ENCODE results near the gene HEXA. TPM values are rescaled to one million over a fixed set of nuclear protein-coding genes. Genes with fewer than 3 reads are reported as not detected.
A peak's percentile ranks its signal among the peaks of the same experiment; 100 is the strongest.

HEXA gene
- total and polyA plus RNA-seq, 2 of the 8 experiments (the other 6 are each of a cell fraction or from before 2014, with no cell fraction given): 52.5 to 73.7 TPM

GRCh38 chr15:72319360-72319984, 56.3 kb downstream of the HEXA start:
- Histone ChIP-seq H2BK20ac (ENCODE audit: low read length) (no peak overlapping the region), H3K4me2 (ENCODE audit: insufficient read depth in 1 of 2, low read depth in 2 of 2, low read length in 2 of 2) (peak overlapping the region; percentile 62 to 70; a peak in 3 of 4 replicates), H3K27me3 (replicated peaks in 1 of 4; ENCODE audit: control insufficient read depth in 3 of 4, extremely low read depth in 1 of 4, insufficient read depth in 3 of 4, low read length in 3 of 4) (peaks cover 5 to 26% (median 21%) of the 10 kb centered on the region in 4 experiments), H3K18ac (ENCODE audit: extremely low read depth, low read length) (no peak overlapping the region), H3K23ac (ENCODE audit: insufficient read length) (no peak overlapping the region), H3K4me3 (ENCODE audit: extremely low read depth in 1 of 4, insufficient read depth in 2 of 4, low read depth in 3 of 4, low read length in 4 of 4) (peak overlapping the region in 2 of 4 experiments; percentile 5 to 39; a peak in 3 of 8 replicates), H2AFZ (ENCODE audit: low read length) (no peak overlapping the region), H3K14ac (ENCODE audit: insufficient read length) (no peak overlapping the region), H2BK12ac (ENCODE audit: low read depth, low read length) (no peak overlapping the region), H3K36me3 (ENCODE audit: control insufficient read depth in 2 of 4, insufficient read depth in 4 of 4, low read length in 3 of 4) (no peaks in the 10 kb centered on the region), H4K5ac (ENCODE audit: insufficient read length, low read depth, low read length) (no peak overlapping the region), H3K9me3 (ENCODE audit: insufficient read depth in 2 of 2, low read depth in 1 of 2, low read length in 1 of 2) (no peaks in the 10 kb centered on the region), H3K4me1 (replicated peaks in 1 of 4; ENCODE audit: control insufficient read depth in 3 of 4, insufficient read depth in 4 of 4, low read length in 3 of 4) (peaks cover 0 to 4% (median 0%) of the 10 kb centered on the region in 4 experiments; a peak in 1 of 7 replicates), H3K79me1 (ENCODE audit: low read depth, low read length) (no peaks in the 10 kb centered on the region), H2BK5ac (ENCODE audit: low read depth, low read length) (no peak overlapping the region), H4K20me1 (replicated peaks in 1 of 2; ENCODE audit: control insufficient read depth in 1 of 2, insufficient read depth in 2 of 2, low read length in 2 of 2) (peaks cover 2 to 6% of the 10 kb centered on the region in 2 experiments), H3K23me2 (ENCODE audit: low read depth, low read length) (peaks cover 4% of the 10 kb centered on the region), H2BK120ac (replicated peaks; ENCODE audit: low read depth, low read length) (no peak overlapping the region), H2BK15ac (ENCODE audit: low read length) (no peak overlapping the region), H3K27ac (ENCODE audit: low read depth, low read length) (no peak overlapping the region), H2AK5ac (ENCODE audit: low read depth, low read length) (no peak overlapping the region), H3K9ac (replicated peaks in 1 of 4; ENCODE audit: extremely low read depth in 1 of 4, low read depth in 3 of 4, low read length in 3 of 4) (no peak overlapping the region), H4K91ac (replicated peaks; ENCODE audit: insufficient read length, low read length) (no peak overlapping the region), H3K79me2 (ENCODE audit: control insufficient read depth in 1 of 2, insufficient read depth in 2 of 2, low read length in 2 of 2) (no peaks in the 10 kb centered on the region), H3K4ac (replicated peaks; ENCODE audit: insufficient read length, low read depth, low read length) (no peak overlapping the region), H4K8ac (ENCODE audit: extremely low read depth, insufficient read depth, low read length) (no peak overlapping the region), H3K56ac (replicated peaks; ENCODE audit: insufficient read length, low read depth, low read length) (no peak overlapping the region)
- DNase-seq (ENCODE audit: low read depth in 1 of 2, low spot score in 2 of 2) (peak; percentile 53 to 90), FAIRE-seq (no peak)
- WGBS, 2 experiments (ENCODE audit: extremely low coverage in 1 of 2, insufficient coverage in 1 of 2, insufficient read length in 1 of 2, insufficient replicate concordance in 2 of 2, low coverage in 1 of 2, low lambda C conversion rate in 2 of 2, missing lambda C conversion rate in 1 of 2): 12% methylated on average over 32 of the region's 48 CpGs; no CpG with 5 or more reads in 1 of the 2 experiments
- ChIA-PET CTCF (ENCODE audit: partially characterized antibody) (interaction anchor here (1.7 kb wide), 1 partner anchor 354 kb away, joined by 4 read pairs; no protein-coding TSS in a partner anchor), POLR2A (ENCODE audit: partially characterized antibody) (interaction anchor here (1.2 to 2.4 kb wide), 4 partner anchors 11 to 156 kb away, joined by 4 to 6 read pairs (median 6); partner anchors contain the start of gene PKM)
- TF ChIP-seq CREB1 (IDR thresholded peaks at IDR 0.05) (peak; percentile 55; the same call in 1 of the 2 replicates), SIN3A (conservative IDR thresholded peaks at IDR 0.05 in 1 of 2, IDR thresholded peaks at IDR 0.05 in 1 of 2; ENCODE audit: low read depth in 1 of 2, low read length in 2 of 2) (peak; percentile 83 to 89; a peak in 2 of 4 replicates), TBP (IDR thresholded peaks at IDR 0.05; ENCODE audit: low read depth, low read length) (no peak), CHD1 (IDR thresholded peaks at IDR 0.05; ENCODE audit: low read depth, low read length) (no peak), KDM1A (IDR thresholded peaks at IDR 0.05; ENCODE audit: borderline replicate concordance, low read length) (no peak), CEBPB (IDR thresholded peaks at IDR 0.05; ENCODE audit: low read depth, low read length) (no peak), E2F6 (IDR thresholded peaks at IDR 0.05) (peak; percentile 98), EZH2 (IDR thresholded peaks at IDR 0.05; ENCODE audit: low read depth, low read length, severe bottlenecking) (no peak), TAF7 (optimal IDR thresholded peaks at IDR 0.05; ENCODE audit: borderline replicate concordance, low read depth, low read length) (peak; percentile 32), KDM5A (IDR thresholded peaks at IDR 0.05; ENCODE audit: low read length) (no peak), YY1 (IDR thresholded peaks at IDR 0.05; ENCODE audit: low read depth, low read length) (peak; percentile 60; the same call in 1 of the 2 replicates), SP2 (IDR thresholded peaks at IDR 0.05; ENCODE audit: low read length) (no peak)
